ENCODE data around the gene CCNL2. TPM values are rescaled to one million over a fixed set of nuclear protein-coding genes. Genes with fewer than 3 reads are reported as not detected.
"Not testable (repeated sequence)": the region's sequence is repeated elsewhere in the genome, so short reads cannot be mapped to it uniquely, and the experiment has no call there.

Gene CCNL2
- total and polyA plus RNA-seq, 5 donors: 61.2 to 83.1 (median 71.3) TPM

DNA sequence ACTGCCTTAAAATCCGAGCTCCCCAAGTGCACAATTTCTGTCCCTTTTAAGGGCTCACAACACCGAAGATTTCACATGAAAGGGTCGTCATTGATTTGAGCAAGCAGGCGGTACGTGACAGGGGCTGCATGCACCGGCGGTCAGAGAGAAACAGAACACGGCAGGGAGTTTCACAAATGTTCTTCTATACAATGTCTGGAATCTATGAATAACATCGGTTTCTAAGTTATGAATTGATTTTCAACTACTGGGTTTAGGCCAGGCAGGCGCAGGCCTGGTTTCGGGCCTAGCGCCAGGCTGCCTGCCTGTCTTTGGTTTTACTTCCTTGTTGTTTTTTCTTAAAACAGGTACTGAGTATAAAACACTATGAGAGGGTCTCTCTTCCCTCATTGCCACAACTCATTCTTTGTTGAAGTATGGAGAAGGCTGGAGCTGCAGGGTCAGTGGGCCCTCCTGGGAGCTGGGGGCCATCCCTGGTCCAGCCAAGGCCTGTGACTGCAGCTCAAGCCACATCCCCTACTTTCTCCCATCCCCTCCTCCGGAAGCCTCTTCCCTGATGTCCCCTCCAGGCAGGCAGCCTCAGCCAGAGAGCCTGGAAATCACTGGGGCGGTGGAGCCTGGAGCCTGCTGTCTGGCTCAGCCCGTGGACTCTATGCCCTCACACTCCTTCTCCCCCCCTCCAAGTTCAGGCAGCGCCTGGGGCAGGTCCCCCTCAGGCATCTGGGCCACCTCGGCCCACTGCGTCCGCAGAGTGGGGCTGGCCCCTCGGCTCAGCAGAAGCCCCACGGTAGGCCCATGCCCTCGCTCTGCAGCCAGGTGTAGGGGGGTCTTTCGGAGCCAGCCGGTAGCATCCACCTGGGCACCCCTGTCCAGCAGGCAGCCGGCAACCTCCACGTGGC is 19.6 kb upstream of the CCNL2 start:
- Histone ChIP-seq H3K4me1 (ENCODE audit: control insufficient read depth, insufficient read depth, low read length) (no peaks in the 10 kb centered on the region), H3K9me3 (ENCODE audit: control insufficient read depth, low read length) (no peaks in the 10 kb centered on the region), H3K27me3 (ENCODE audit: control insufficient read depth, insufficient read depth) (no peaks in the 10 kb centered on the region), H3K27ac (ENCODE audit: low read length) (no peak overlapping the region), H3K4me3 (ENCODE audit: low read length) (no peak overlapping the region)
- intact Hi-C loops (cut with DNase I): no loop called here
- WGBS: 91% methylated on average over 26 of the region's 26 CpGs
- peak in 1 of 3 donors; percentile 58 for DNase-seq
- ATAC-seq: peak; percentile 13 to 46

DNA sequence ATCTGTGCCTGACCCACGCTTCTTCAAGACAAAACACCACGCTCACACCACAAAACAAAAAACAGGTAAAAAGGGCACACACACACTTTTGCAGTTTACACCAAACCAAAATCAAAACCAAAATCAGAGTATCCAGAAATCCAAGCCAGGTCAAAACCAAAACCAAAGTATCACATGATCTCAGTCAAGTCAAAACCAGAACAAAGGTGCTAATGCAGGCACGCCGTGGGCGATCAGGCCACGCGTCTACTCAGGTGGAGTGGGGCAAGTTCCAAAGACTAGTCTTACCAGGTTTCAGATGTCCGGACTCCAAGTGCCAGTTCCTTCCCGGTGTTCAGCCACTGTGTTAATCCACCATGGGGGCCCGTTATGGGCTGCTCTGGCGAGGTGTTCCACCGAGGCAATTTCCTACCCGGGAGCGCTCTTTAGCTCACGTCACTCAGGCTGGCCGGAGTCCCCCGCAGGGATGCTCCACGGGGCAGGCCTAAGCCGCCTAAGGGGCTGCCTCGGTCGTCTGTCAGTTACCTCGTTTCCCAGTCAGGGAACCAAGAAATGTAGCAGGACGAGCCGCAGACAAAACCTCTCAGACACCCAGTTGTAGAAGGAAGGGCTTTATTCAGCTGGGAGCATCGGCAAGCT is 18.8 kb upstream of the CCNL2 start:
- H3K4me1 ChIP-seq (ENCODE audit: control insufficient read depth, insufficient read depth, low read length); H3K27me3 ChIP-seq (ENCODE audit: control insufficient read depth, insufficient read depth); H3K27ac ChIP-seq (ENCODE audit: low read length); H3K9me3 ChIP-seq (ENCODE audit: control insufficient read depth, low read length); H3K4me3 ChIP-seq (ENCODE audit: low read length); ATAC-seq; intact Hi-C loops (cut with DNase I): not testable (repeated sequence)
- peak in 2 of 3 donors; percentile 18 to 42 for DNase-seq
- 90% methylated on average over 25 of the region's 25 CpGs for WGBS

DNA sequence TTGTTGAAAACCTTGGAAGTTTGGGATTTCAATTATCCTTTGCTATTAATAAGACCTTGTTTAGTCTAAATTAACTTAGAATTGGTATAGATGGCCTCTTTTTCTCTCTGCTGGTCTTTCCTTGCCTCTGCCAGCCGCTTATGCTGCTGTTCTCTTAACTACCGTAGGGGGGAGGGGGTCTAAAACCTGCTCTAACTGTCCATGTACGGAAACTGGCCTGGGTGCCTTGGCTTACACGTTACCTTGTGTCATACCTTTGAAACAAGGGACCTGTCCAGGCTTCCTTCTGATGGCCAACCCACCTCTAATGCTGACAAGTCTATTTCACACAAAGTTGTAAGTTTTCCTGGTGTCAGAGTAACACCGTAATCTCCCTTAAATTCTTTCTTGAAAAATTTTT is 18.3 kb upstream of the CCNL2 start:
- H3K27me3 ChIP-seq (ENCODE audit: control insufficient read depth, insufficient read depth); intact Hi-C loops (cut with DNase I); H3K4me3 ChIP-seq (ENCODE audit: low read length); H3K9me3 ChIP-seq (ENCODE audit: control insufficient read depth, low read length); ATAC-seq; H3K27ac ChIP-seq (ENCODE audit: low read length); H3K4me1 ChIP-seq (ENCODE audit: control insufficient read depth, insufficient read depth, low read length): not testable (repeated sequence)
- peak in 2 of 3 donors; percentile 6 to 12 for DNase-seq
- WGBS: 77% methylated on average over 5 of the region's 5 CpGs

DNA sequence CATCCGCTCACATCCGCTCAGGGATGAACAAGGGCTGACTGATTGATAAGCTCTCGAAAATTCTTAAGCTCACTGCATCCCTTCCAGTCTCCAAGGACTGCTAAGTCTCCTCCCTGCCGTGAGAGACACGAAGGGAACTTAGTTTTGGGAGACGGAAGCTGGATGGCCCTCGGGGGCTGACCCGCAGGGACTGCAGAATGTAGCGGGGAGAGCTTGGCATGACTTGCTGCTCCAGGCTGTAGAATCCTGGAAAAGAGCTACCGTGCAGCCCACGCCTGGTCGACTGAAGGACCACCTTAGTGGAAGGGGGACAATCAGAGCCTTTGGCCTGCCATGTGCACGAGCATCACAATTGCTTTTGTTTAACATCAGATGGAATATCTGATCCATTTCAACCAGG is 16.6 kb upstream of the CCNL2 start:
- DNase-seq: peak in 2 of 3 donors; percentile 18 to 29
- WGBS: 75% methylated on average over 13 of the region's 13 CpGs
- H3K9me3 ChIP-seq (ENCODE audit: control insufficient read depth, low read length): no peaks in the 10 kb centered on the region
- H3K27me3 ChIP-seq (ENCODE audit: control insufficient read depth, insufficient read depth): no peaks in the 10 kb centered on the region
- intact Hi-C loops (cut with DNase I): no loop called here
- H3K27ac ChIP-seq (ENCODE audit: low read length): no peak overlapping the region
- no peak overlapping the region for H3K4me3 ChIP-seq (ENCODE audit: low read length)
- ATAC-seq: no peak
- H3K4me1 ChIP-seq (ENCODE audit: control insufficient read depth, insufficient read depth, low read length): no peaks in the 10 kb centered on the region

DNA sequence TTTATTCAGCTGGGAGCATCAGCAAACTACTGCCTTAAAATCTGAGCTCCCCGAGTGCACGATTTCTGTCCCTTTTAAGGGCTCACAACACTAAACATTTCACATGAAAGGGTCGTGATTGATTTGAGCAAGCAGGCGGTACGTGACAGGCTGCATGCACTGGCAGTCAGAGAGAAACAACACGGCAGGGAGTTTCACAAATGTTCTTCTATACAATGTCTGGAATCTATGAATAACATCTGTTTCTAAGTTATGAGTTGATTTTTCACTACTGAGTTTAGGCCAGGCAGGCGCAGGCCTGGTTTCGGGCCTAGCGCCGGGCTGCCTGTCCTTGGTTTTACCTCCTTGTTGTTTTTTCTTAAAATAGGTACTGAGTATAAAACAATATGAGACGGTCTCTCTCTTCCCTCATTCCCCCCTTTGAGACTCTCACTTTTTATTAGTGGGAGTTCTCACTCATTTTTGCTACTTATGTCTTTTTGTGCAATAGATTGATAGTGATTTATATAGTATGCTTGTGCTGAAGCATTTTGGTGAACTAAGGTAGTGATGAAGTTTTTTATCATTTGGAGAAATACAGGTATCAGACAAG is 13.3 kb upstream of the CCNL2 start:
- intact Hi-C loops (cut with DNase I); H3K4me3 ChIP-seq (ENCODE audit: low read length); H3K9me3 ChIP-seq (ENCODE audit: control insufficient read depth, low read length); H3K27ac ChIP-seq (ENCODE audit: low read length); H3K27me3 ChIP-seq (ENCODE audit: control insufficient read depth, insufficient read depth); H3K4me1 ChIP-seq (ENCODE audit: control insufficient read depth, insufficient read depth, low read length); ATAC-seq: not testable (repeated sequence)
- WGBS: 95% methylated on average over 11 of the region's 11 CpGs
- peak in 1 of 3 donors; percentile 5 for DNase-seq

DNA sequence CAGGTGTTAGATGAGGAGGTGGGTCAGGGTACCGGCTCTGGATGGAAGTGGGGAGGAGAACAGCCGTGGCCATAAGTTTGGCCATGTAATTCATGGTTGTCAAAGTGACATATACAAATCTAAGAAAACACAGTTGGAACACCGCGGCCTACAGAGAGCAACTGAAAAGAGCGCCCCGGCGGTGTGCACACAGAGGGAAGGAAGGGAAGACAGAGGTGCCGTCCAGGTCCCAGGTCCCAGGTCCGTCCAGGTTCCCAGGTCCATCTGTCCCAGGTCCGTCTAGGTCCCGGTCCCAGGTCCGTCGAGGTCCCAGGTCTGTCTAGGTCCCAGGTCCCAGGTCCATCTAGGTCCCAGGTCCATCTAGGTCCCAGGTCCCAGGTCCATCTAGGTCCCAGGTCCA is 12.5 kb upstream of the CCNL2 start:
- Histone ChIP-seq H3K27ac (ENCODE audit: low read length) (no peak overlapping the region), H3K4me3 (ENCODE audit: low read length) (no peak overlapping the region), H3K4me1 (ENCODE audit: control insufficient read depth, insufficient read depth, low read length) (no peaks in the 10 kb centered on the region), H3K9me3 (ENCODE audit: control insufficient read depth, low read length) (no peaks in the 10 kb centered on the region), H3K27me3 (ENCODE audit: control insufficient read depth, insufficient read depth) (no peaks in the 10 kb centered on the region)
- peak in 2 of 3 donors; percentile 49 to 51 for DNase-seq
- ATAC-seq: no peak
- WGBS: 95% methylated on average over 13 of the region's 13 CpGs
- intact Hi-C loops (cut with DNase I): no loop called here

- 61% methylated on average over 8 of the region's 8 CpGs for WGBS
- H3K9me3 ChIP-seq (ENCODE audit: control insufficient read depth, low read length); H3K4me1 ChIP-seq (ENCODE audit: control insufficient read depth, insufficient read depth, low read length); intact Hi-C loops (cut with DNase I); H3K27me3 ChIP-seq (ENCODE audit: control insufficient read depth, insufficient read depth); H3K27ac ChIP-seq (ENCODE audit: low read length); ATAC-seq; H3K4me3 ChIP-seq (ENCODE audit: low read length); DNase-seq: not testable (repeated sequence)
Measured at GRCh38 chr1:1410238-1410637, 11.1 kb upstream of the CCNL2 start.

- no peaks in the 10 kb centered on the region for H3K9me3 ChIP-seq (ENCODE audit: control insufficient read depth, low read length)
- 9% methylated on average over 41 of the region's 41 CpGs for WGBS
- H3K27ac ChIP-seq (ENCODE audit: low read length): peak overlapping the region; percentile 79
- DNase-seq (peak in 2 of 3 donors; percentile 63 to 66), ATAC-seq (no peak)
- H3K27me3 ChIP-seq (ENCODE audit: control insufficient read depth, insufficient read depth): no peaks in the 10 kb centered on the region
- H3K4me1 ChIP-seq (ENCODE audit: control insufficient read depth, insufficient read depth, low read length): peaks cover 7% of the 10 kb centered on the region
- intact Hi-C loops (cut with DNase I): no loop called here
- peak overlapping the region; percentile 94 for H3K4me3 ChIP-seq (ENCODE audit: low read length)
Measured at GRCh38 chr1:1407636-1408318, 8.6 kb upstream of the CCNL2 start.

- peak within 1 kb of the TSS; percentile 94 for H3K4me3 ChIP-seq (ENCODE audit: low read length)
- under 1% methylated on average over 98 of the region's 98 CpGs for WGBS
- ATAC-seq: peak; percentile 96 to 97
- H3K9me3 ChIP-seq (ENCODE audit: control insufficient read depth, low read length): no peaks in the 10 kb centered on the region
- peak; percentile 95 to 98 (median 98) for DNase-seq
- intact Hi-C loops (cut with DNase I): no loop called here
- peaks cover 7% of the 10 kb centered on the region for H3K4me1 ChIP-seq (ENCODE audit: control insufficient read depth, insufficient read depth, low read length)
- H3K27me3 ChIP-seq (ENCODE audit: control insufficient read depth, insufficient read depth): no peaks in the 10 kb centered on the region
- peak within 1 kb of the TSS; percentile 79 for H3K27ac ChIP-seq (ENCODE audit: low read length)
Measured at GRCh38 chr1:1406821-1407635, 7.9 kb upstream of the CCNL2 start, which contains the start of gene MRPL20. MRPL20 (minus strand) TSS chr1:1407293; CDS start chr1:1407217, 76 bp downstream.
